ENCODE data around the gene AMFR.

GRCh38 chr16:56370185-56370874, 55.0 kb downstream of the AMFR start:
- TF ChIP-seq CTCF (conservative IDR thresholded peaks at IDR 0.05; ENCODE audit: low read depth, low read length) = no peak
- no peak for TF ChIP-seq EZH2 (IDR thresholded peaks at IDR 0.05; ENCODE audit: borderline replicate concordance, low read depth, low read length, poor library complexity, severe bottlenecking)
